ENCODE measurements around the gene CDH15. TPM values are rescaled to one million over a fixed set of nuclear protein-coding genes. Genes with fewer than 3 reads are reported as not detected.

The CDH15 gene
- total and polyA plus RNA-seq, 2 of the 13 experiments (the other 11 are each of a cell fraction or from before 2014, with no cell fraction given), result 0.74 to 2.2 TPM

DNA sequence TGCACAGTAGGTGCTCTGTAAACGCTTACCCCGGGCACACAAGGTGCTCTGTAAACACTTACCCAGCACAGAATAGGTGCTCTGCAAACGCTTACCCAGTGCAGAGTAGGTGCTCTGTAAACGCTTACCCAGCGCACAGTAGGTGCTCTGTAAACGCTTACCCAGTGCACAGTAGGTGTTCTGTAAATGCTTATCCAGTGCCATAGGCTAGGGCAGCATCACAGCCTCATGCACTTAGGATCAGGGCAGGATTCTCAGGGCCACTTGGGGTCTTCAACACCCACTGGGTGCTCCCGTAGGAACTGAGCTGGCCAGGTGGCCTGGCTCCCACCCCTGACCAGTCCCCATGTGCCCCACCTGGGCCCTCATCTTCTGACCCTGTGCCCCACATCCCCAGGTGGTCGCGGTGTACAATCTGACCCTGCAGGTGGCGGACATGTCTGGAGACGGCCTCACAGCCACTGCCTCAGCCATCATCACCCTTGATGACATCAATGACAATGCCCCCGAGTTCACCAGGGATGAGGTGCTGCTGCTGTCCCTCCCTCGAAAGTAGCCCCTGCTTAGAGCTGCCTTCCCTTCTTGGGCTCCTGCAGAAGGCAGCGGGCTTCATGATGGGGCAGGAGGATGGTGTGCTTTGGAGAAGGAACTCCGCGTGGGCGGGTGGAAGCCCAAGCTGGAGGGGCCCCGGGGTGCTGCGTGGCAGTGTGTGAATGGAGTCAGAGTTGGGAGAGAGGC lies 15.7 kb downstream of the CDH15 start (continued):
- TF ChIP-seq ZNF30 (CRISPR knock-in tag; IDR thresholded peaks at IDR 0.05) (no peak), ZNF33A (CRISPR knock-in tag; IDR thresholded peaks at IDR 0.05; ENCODE audit: borderline replicate concordance) (no peak), SP1 (IDR thresholded peaks at IDR 0.05) (no peak), SP1 (CRISPR knock-in tag; IDR thresholded peaks at IDR 0.05) (0 out of 2 replicates have a peak, but pooled peaks have one; percentile 17), ZNF496 (CRISPR knock-in tag; IDR thresholded peaks at IDR 0.05; ENCODE audit: insufficient replicate concordance) (no peak)
- TF ChIP-seq, protein P1, sequence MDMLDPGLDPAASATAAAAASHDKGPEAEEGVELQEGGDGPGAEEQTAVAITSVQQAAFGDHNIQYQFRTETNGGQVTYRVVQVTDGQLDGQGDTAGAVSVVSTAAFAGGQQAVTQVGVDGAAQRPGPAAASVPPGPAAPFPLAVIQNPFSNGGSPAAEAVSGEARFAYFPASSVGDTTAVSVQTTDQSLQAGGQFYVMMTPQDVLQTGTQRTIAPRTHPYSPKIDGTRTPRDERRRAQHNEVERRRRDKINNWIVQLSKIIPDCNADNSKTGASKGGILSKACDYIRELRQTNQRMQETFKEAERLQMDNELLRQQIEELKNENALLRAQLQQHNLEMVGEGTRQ (IDR thresholded peaks at IDR 0.05; ENCODE audit: low read depth, low read length), result no peak
- TF ChIP-seq, protein P1 (CRISPR knock-in tag; IDR thresholded peaks at IDR 0.05; ENCODE audit: borderline replicate concordance), result no peak
- TF ChIP-seq, protein P2, sequence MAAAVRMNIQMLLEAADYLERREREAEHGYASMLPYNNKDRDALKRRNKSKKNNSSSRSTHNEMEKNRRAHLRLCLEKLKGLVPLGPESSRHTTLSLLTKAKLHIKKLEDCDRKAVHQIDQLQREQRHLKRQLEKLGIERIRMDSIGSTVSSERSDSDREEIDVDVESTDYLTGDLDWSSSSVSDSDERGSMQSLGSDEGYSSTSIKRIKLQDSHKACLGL (CRISPR knock-in tag; IDR thresholded peaks at IDR 0.05), result no peak

DNA sequence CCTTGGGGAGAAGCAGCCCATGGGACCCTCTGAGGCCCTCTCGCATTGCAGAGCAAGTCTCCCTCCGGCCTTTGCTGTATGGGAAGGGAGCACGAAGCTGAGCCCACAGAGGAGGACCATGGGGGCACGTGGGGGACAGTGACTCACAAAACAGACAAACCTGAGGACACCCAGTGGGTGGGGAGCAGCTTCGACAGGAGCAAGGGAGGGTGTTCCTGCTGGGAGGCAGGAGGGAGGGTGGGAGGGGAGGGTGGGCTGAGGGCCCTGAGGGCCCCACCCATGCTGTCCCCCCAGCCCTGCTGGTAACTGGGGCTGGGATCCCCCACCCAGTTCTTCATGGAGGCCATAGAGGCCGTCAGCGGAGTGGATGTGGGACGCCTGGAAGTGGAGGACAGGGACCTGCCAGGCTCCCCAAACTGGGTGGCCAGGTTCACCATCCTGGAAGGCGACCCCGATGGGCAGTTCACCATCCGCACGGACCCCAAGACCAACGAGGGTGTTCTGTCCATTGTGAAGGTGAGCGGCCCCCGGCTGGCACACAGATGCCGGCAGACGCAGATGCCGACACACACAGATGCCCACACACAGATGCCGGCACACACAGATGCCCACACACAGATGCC lies 16.3 kb downstream of the CDH15 start:
- CTCF ChIA-PET (ENCODE audit: low intra/inter-chr PET ratio, low total read pairs), result interaction anchor here (1.3 kb wide), 1 partner anchor 29 kb away, joined by 5 read pairs; no protein-coding TSS in a partner anchor
- no TSS peak for BruUV-seq (replicated peaks)
- FAIRE-seq, result no peak
- Histone ChIP-seq H3K9ac (ENCODE audit: insufficient read depth, low read depth, low read length) (no peak overlapping the region), H3K4me3 (replicated peaks in 1 of 3; ENCODE audit: insufficient read depth in 1 of 3, low read depth in 2 of 3, low read length in 3 of 3) (no peak overlapping the region), H3K27ac (ENCODE audit: extremely low read length, insufficient read depth, low read length) (peak overlapping the region; percentile 11), H3K4me2 (ENCODE audit: low read depth, low read length) (no peak overlapping the region), H3K9me3 (ENCODE audit: low read length) (no peaks in the 10 kb centered on the region), H3K27me3 (ENCODE audit: control insufficient read depth in 1 of 2, insufficient read depth in 2 of 2, low read length in 2 of 2) (peaks cover 0 to 26% of the 10 kb centered on the region in 2 experiments; a peak in 4 of 5 replicates), H3K36me3 (replicated peaks in 1 of 2; ENCODE audit: control insufficient read depth in 1 of 2, insufficient read depth in 2 of 2, low read length in 2 of 2) (no peaks in the 10 kb centered on the region), H3K4me1 (ENCODE audit: insufficient read depth, low read length) (peaks cover 51% of the 10 kb centered on the region), H4K20me1 (ENCODE audit: insufficient read depth, low read length) (peaks cover 44% of the 10 kb centered on the region), H3K79me2 (ENCODE audit: insufficient read depth, low read length) (peaks cover 6% of the 10 kb centered on the region), H2AFZ (ENCODE audit: low read length) (no peak overlapping the region)
- DNase-seq (ENCODE audit: low spot score), result no peak
- POLR2A ChIA-PET, result interaction anchor here (0.7 to 1.5 kb wide), 5 partner anchors 10 to 331 kb away, joined by 3 to 5 read pairs (median 3); partner anchors contain the start of genes GALNS, SLC22A31, TRAPPC2L and ZNF778
- intact Hi-C loops (cut with micrococcal nuclease; ENCODE audit: unreplicated experiment), result loop anchor here (1.0 kb wide), 1 partner anchor 15 kb away; no protein-coding TSS in a partner anchor
- WGBS (ENCODE audit: low lambda C conversion rate), result 39% methylated on average over 12 of the region's 19 CpGs
- in situ Hi-C loops (cut with HindIII; ENCODE audit: extremely low pct_ligation_motif_present, low pct_unique_long_range_greater_than_20kb), result no loop called here
- peak; percentile 0; the same call in 2 of the 3 replicates for ATAC-seq
- no peak for TF ChIP-seq SMC3 (IDR thresholded peaks at IDR 0.05; ENCODE audit: low read length)
- TF ChIP-seq MYNN (CRISPR knock-in tag; IDR thresholded peaks at IDR 0.05; ENCODE audit: low read depth), result no peak
- peak; percentile 46; the same call in 1 of the 2 replicates for TF ChIP-seq FOSL2 (CRISPR knock-in tag; IDR thresholded peaks at IDR 0.05)
- TF ChIP-seq, protein P3, sequence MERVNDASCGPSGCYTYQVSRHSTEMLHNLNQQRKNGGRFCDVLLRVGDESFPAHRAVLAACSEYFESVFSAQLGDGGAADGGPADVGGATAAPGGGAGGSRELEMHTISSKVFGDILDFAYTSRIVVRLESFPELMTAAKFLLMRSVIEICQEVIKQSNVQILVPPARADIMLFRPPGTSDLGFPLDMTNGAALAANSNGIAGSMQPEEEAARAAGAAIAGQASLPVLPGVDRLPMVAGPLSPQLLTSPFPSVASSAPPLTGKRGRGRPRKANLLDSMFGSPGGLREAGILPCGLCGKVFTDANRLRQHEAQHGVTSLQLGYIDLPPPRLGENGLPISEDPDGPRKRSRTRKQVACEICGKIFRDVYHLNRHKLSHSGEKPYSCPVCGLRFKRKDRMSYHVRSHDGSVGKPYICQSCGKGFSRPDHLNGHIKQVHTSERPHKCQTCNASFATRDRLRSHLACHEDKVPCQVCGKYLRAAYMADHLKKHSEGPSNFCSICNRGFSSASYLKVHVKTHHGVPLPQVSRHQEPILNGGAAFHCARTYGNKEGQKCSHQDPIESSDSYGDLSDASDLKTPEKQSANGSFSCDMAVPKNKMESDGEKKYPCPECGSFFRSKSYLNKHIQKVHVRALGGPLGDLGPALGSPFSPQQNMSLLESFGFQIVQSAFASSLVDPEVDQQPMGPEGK (CRISPR knock-in tag; IDR thresholded peaks at IDR 0.05), result peak; percentile 57
- peak; percentile 76 for TF ChIP-seq BHLHE40 (IDR thresholded peaks at IDR 0.05; ENCODE audit: low read length)
- TF ChIP-seq, protein P4, sequence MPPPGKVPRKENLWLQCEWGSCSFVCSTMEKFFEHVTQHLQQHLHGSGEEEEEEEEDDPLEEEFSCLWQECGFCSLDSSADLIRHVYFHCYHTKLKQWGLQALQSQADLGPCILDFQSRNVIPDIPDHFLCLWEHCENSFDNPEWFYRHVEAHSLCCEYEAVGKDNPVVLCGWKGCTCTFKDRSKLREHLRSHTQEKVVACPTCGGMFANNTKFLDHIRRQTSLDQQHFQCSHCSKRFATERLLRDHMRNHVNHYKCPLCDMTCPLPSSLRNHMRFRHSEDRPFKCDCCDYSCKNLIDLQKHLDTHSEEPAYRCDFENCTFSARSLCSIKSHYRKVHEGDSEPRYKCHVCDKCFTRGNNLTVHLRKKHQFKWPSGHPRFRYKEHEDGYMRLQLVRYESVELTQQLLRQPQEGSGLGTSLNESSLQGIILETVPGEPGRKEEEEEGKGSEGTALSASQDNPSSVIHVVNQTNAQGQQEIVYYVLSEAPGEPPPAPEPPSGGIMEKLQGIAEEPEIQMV (CRISPR knock-in tag; IDR thresholded peaks at IDR 0.05; ENCODE audit: low read depth), result no peak
- TF ChIP-seq, protein P5, sequence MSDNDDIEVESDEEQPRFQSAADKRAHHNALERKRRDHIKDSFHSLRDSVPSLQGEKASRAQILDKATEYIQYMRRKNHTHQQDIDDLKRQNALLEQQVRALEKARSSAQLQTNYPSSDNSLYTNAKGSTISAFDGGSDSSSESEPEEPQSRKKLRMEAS (IDR thresholded peaks at IDR 0.05), result peak; percentile 52
